Measurements from ENCODE around the gene EIF2S2.

Gene EIF2S2

DNA sequence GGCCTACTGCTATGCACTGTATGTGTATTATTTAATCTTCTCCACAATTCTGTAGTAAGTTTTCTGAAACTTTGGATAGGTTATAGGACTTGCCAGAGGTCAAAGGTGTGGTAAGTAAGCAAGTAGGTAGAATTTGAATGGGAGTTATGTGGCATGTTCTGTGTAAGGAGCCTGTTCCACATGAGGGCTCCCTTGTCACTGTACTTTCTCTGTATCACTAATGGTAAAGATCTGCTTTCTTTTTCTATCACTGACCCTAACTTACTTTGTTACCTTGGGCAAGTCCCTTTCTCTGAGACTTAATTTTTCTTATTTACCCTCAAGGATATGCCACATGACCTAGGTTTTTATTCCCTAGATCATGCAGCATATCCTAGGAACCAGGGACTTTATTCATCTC lies 50.3 kb downstream of the EIF2S2 start:
- DNase-seq: no peak

- DNase-seq: no peak
Measured at GRCh38 chr20:34060970-34061369, 51.1 kb downstream of the EIF2S2 start.

DNA sequence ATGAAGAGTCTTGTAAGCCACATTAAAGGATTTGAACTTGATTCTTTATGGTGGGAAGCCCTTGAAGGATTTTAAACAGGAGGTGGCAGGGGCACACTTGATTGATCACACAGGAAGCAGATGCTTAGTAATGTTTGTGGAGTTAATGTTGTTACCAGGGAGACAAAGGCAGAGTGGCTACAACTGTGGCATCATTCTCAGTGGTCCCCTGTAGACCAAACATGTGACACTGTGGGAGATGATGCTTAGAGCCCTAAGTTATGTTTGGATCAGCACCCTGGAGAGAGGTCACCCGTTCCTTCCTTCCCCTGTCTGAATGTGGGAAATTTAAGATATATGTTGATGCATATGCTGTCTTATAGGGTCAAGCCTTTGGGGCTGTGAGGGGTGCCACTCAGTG lies 53.2 kb downstream of the EIF2S2 start:
- peak; percentile 27 for DNase-seq

DNA sequence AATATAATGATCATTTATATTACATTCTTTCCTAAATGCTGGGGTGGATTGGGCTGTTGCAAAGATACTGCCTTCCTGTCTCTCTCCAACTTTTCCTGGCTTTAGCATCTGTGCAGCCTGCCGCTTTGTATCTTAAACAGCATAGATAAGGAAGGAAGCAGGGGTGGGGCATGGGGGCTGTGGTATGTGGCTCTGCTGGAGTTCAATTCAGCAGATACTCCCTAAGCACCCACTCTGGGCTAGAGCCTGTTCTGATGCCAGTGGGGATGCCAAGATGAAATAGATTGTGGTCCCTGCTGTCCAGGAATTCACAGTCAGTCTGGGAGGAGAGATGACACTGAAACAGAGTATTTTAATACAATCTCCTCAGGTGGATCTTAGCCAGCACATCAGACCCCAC lies 56.8 kb downstream of the EIF2S2 start:
- no peak for DNase-seq

GRCh38 chr20:34052414-34052813 lies 59.6 kb downstream of the EIF2S2 start:
- no peak for DNase-seq

GRCh38 chr20:34049897-34050695 lies 61.9 kb downstream of the EIF2S2 start:
- no peak for DNase-seq

GRCh38 chr20:34049389-34049788 lies 62.7 kb downstream of the EIF2S2 start:
- DNase-seq: no peak

GRCh38 chr20:34047917-34048316 lies 64.1 kb downstream of the EIF2S2 start:
- no peak for DNase-seq

DNA sequence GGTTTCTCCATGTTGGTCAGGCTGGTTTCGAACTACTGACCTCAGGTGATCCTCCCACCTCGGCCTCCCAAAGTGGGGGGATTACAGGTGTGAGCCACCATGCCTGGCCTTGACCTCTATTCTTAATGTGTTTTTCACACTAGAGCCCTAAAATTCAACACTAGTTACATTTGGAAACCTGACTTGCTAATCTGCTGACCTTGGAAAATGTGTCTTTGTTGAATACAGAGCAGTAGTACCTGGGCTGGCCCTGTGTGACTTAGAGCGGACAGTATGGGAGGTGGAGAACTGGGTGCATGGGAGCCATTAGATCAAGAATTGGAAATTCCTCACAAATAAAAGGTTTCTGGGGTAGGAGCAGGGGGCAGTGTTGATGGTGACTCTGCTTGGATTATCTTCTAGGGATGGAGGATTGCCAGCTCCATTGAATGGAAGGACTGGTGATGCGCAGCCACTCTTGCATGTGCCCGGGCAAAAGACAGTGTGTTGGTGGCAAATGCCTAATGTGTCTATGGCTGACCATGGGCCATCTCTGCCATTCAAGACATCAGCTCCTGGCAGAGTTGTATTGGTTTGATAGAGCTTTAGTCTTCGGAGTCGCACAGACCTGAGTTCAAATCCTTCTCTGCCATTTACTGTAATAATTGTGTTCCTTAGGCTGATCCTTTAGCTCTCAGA lies 64.9 kb downstream of the EIF2S2 start:
- DNase-seq: no peak

GRCh38 chr20:34045930-34046725 lies 65.9 kb downstream of the EIF2S2 start:
- DNase-seq: no peak

DNA sequence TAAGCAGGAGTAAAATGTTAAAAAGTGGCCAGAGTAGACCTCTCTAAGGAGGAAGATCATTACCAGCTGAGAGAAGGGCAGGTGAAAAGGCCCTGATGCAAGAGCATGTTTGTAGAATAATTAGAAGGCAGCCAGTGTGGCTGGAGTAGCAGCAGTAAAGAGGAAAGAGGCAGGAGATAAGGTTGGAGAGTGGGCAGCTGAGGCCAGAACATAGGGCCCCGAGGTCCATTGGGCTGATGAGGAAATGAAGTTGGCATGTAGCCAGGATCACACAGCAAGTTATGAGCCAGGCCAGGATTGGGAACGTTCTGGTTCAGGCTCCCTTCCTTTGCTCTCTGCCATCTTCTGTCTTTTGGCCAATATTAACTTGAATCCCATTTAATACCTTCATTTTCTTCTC lies 66.7 kb downstream of the EIF2S2 start:
- peak; percentile 56 for DNase-seq

- no peak for DNase-seq
Measured at GRCh38 chr20:34043025-34043424, 69.0 kb downstream of the EIF2S2 start.

- peak; percentile 90 for DNase-seq
Measured at GRCh38 chr20:34042262-34042661, 69.8 kb downstream of the EIF2S2 start.

GRCh38 chr20:34041226-34041625 lies 70.8 kb downstream of the EIF2S2 start:
- no peak for DNase-seq

GRCh38 chr20:34040300-34040995 lies 71.6 kb downstream of the EIF2S2 start:
- peak; percentile 75 for DNase-seq
